Thymus (tissue), 11 donors: Measurements from ENCODE around the gene KYAT1. TPM values are rescaled to one million over a fixed set of nuclear protein-coding genes. Genes with fewer than 3 reads are reported as not detected.
"Not testable (repeated sequence)": the region's sequence is repeated elsewhere in the genome, so short reads cannot be mapped to it uniquely, and the experiment has no call there.

ENCODE experiments used
- DNase-seq, 9 donors: peaks; one replicate each; pipeline ENCODE4 v3.0.0-alpha.2; 2013; ENCODE audit warnings: low spot score in 9 of 9, low read depth in 6 of 9, missing footprints in 1 of 9
- H3K27ac ChIP-seq, 2 donors: one replicate each; pipeline ENCODE4 v1.5.1; 2013; ENCODE audit warnings: control low read depth in 1 of 2, low read depth in 1 of 2, low read length in 1 of 2, mild to moderate bottlenecking in 1 of 2, moderate library complexity in 1 of 2
- H3K27me3 ChIP-seq, 2 donors: one replicate each; pipeline ENCODE4 v1.5.1; 2013; ENCODE audit warnings: low read length in 1 of 2; ENCODE audit not compliant: control insufficient read depth in 2 of 2, insufficient read depth in 1 of 2
- H3K36me3 ChIP-seq, 2 donors: one replicate each; pipeline ENCODE4 v1.5.1; 2013; ENCODE audit warnings: low read length in 1 of 2, mild to moderate bottlenecking in 1 of 2, moderate library complexity in 1 of 2; ENCODE audit not compliant: control insufficient read depth in 2 of 2, insufficient read depth in 2 of 2
- H3K4me1 ChIP-seq, 2 donors: one replicate each; pipeline ENCODE4 v1.5.1; 2013; ENCODE audit warnings: low read length in 2 of 2; ENCODE audit not compliant: control insufficient read depth in 2 of 2, insufficient read depth in 2 of 2
- H3K4me3 ChIP-seq, 2 donors: one replicate each; pipeline ENCODE4 v1.5.1; 2013; ENCODE audit warnings: low read length in 2 of 2, control low read depth in 1 of 2, mild to moderate bottlenecking in 1 of 2
- H3K9me3 ChIP-seq, 2 donors: one replicate each; pipeline ENCODE4 v1.5.1; 2013; ENCODE audit warnings: low read length in 1 of 2, mild to moderate bottlenecking in 1 of 2; ENCODE audit not compliant: control insufficient read depth in 2 of 2, insufficient read depth in 1 of 2
- WGBS: extraction: QIAGEN DNeasy Blood & Tissue Kit; methylation state at CpG from one replicate; pipeline ENCODE4 v1.1.7; 2013; 5-methylcytosine and 5-hydroxymethylcytosine counted together
- polyA plus RNA-seq: library from polyadenylated mRNA; stranded (reverse); fragments of 200-250 nt; gene quantifications from one replicate; pipeline ENCODE4 v1.2.3, GENCODE V29; 2013
- total RNA-seq: library from RNA; stranded (reverse); fragments of 120-200 nt; gene quantifications from one replicate; pipeline ENCODE4 v1.2.4, GENCODE V29; 2013
- donor health status: healthy.

Gene KYAT1
- total and polyA plus RNA-seq, 2 donors = 9.9 to 16.1 TPM

GRCh38 chr9:128808543-128808942 lies 73.2 kb downstream of the KYAT1 start:
- no peaks in the 10 kb centered on the region for H3K4me1 ChIP-seq
- H3K9me3 ChIP-seq = no peaks in the 10 kb centered on the region
- over 99% methylated on average over 3 of the region's 3 CpGs for WGBS
- DNase-seq = no peak
- no peaks in the 10 kb centered on the region for H3K27me3 ChIP-seq
- peaks cover 45 to 49% of the 10 kb centered on the region in 2 donors for H3K36me3 ChIP-seq
- H3K27ac ChIP-seq = no peak overlapping the region
- no peak overlapping the region for H3K4me3 ChIP-seq

- Histone ChIP-seq H3K27ac (no peak overlapping the region), H3K9me3 (no peaks in the 10 kb centered on the region), H3K4me3 (no peak overlapping the region), H3K36me3 (peaks cover 52 to 56% of the 10 kb centered on the region in 2 donors), H3K27me3 (no peaks in the 10 kb centered on the region), H3K4me1 (no peaks in the 10 kb centered on the region)
- no peak for DNase-seq
- 87% methylated on average over 14 of the region's 14 CpGs for WGBS
Observed at GRCh38 chr9:128807827-128808226, 73.9 kb downstream of the KYAT1 start.

GRCh38 chr9:128805661-128806060 lies 76.1 kb downstream of the KYAT1 start:
- no peak overlapping the region for H3K27ac ChIP-seq
- WGBS = 95% methylated on average over 14 of the region's 14 CpGs
- H3K36me3 ChIP-seq = peaks cover 63 to 71% of the 10 kb centered on the region in 2 donors
- H3K27me3 ChIP-seq = no peaks in the 10 kb centered on the region
- no peak for DNase-seq
- H3K4me3 ChIP-seq = no peak overlapping the region
- no peaks in the 10 kb centered on the region for H3K4me1 ChIP-seq
- H3K9me3 ChIP-seq = no peaks in the 10 kb centered on the region

GRCh38 chr9:128802482-128802881 lies 79.3 kb downstream of the KYAT1 start:
- Histone ChIP-seq H3K4me1 (no peaks in the 10 kb centered on the region), H3K27me3 (no peaks in the 10 kb centered on the region), H3K36me3 (peaks cover 75 to 80% of the 10 kb centered on the region in 2 donors), H3K4me3 (no peak overlapping the region), H3K9me3 (no peaks in the 10 kb centered on the region), H3K27ac (no peak overlapping the region)
- 98% methylated on average over 4 of the region's 4 CpGs for WGBS
- no peak for DNase-seq

GRCh38 chr9:128800061-128800460 lies 81.7 kb downstream of the KYAT1 start:
- WGBS = 99% methylated on average over 7 of the region's 7 CpGs
- H3K36me3 ChIP-seq = peaks cover 67 to 68% of the 10 kb centered on the region in 2 donors

GRCh38 chr9:128798896-128799295 lies 82.9 kb downstream of the KYAT1 start:
- Histone ChIP-seq H3K4me3 (no peak overlapping the region), H3K9me3 (no peaks in the 10 kb centered on the region), H3K36me3 (peaks cover 68 to 69% of the 10 kb centered on the region in 2 donors), H3K27me3 (no peaks in the 10 kb centered on the region), H3K4me1 (no peaks in the 10 kb centered on the region), H3K27ac (no peak overlapping the region)
- DNase-seq = no peak
- WGBS = 96% methylated on average over 8 of the region's 8 CpGs

More at GRCh38 chr9:128800061-128800460, 81.7 kb downstream of the KYAT1 start:
- no peaks in the 10 kb centered on the region for H3K27me3 ChIP-seq
- no peak overlapping the region for H3K4me3 ChIP-seq
- H3K27ac ChIP-seq = no peak overlapping the region
- no peak for DNase-seq
- H3K9me3 ChIP-seq = no peaks in the 10 kb centered on the region
- no peaks in the 10 kb centered on the region for H3K4me1 ChIP-seq

- WGBS = 47% methylated on average over 2 of the region's 2 CpGs
- not testable (repeated sequence) for H3K4me1 ChIP-seq, H3K27ac ChIP-seq, H3K9me3 ChIP-seq, H3K4me3 ChIP-seq, H3K27me3 ChIP-seq, DNase-seq
- H3K36me3 ChIP-seq = peaks cover 73 to 78% of the 10 kb centered on the region in 2 donors
Observed at GRCh38 chr9:128794961-128795360, 86.8 kb downstream of the KYAT1 start.

GRCh38 chr9:128792978-128793686 lies 88.6 kb downstream of the KYAT1 start:
- WGBS = 98% methylated on average over 8 of the region's 8 CpGs
- DNase-seq = no peak
- peaks cover 2 to 5% of the 10 kb centered on the region in 2 donors for H3K4me1 ChIP-seq
- no peak overlapping the region for H3K27ac ChIP-seq
- peaks cover 61 to 62% of the 10 kb centered on the region in 2 donors for H3K36me3 ChIP-seq
- H3K4me3 ChIP-seq = no peak overlapping the region
- H3K9me3 ChIP-seq = no peaks in the 10 kb centered on the region
- no peaks in the 10 kb centered on the region for H3K27me3 ChIP-seq

GRCh38 chr9:128792134-128792533 lies 89.6 kb downstream of the KYAT1 start:
- 98% methylated on average over 9 of the region's 9 CpGs for WGBS
- peaks cover 52 to 54% of the 10 kb centered on the region in 2 donors for H3K36me3 ChIP-seq
- peaks cover 5 to 10% of the 10 kb centered on the region in 2 donors for H3K4me1 ChIP-seq
- no peak overlapping the region for H3K27ac ChIP-seq
- no peak for DNase-seq
- H3K4me3 ChIP-seq = no peak overlapping the region
- H3K9me3 ChIP-seq = no peaks in the 10 kb centered on the region
- H3K27me3 ChIP-seq = no peaks in the 10 kb centered on the region
